ENCODE results near the gene FGF10.

The FGF10 gene

DNA sequence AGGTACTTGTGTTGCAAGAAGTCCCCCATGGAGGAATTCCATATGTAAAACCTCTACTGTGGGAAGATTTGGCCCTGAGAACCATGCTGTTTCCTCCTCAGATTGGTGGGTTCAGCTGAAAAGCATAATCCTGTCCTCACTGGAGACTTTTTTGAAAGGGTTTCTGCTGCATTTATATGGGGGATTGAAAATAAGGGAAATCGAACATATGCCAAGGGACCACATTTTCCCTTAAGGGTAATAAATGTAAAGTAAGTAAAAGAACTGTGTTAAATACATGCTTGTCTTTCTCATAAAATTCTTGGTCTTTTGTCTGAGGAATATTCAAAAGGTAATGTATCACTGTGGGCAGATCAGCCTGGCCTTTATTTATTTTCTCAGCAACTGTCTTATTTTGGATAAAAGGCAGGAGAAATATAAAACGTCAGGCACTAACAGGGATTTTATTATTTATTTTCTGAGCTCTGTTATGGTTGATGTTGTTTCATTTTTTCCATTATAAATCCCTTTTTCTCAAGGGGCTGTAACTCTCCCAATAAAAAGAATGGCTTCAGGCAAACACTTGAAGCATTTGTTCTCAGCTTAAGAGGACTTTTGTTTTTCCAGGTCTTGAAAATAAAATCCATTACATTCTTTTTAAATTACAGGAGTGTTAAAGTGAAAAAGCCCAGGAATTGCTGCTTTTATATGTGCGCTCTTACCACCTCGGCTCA lies 131.4 kb downstream of the FGF10 start:
- Histone ChIP-seq H3K4me1 (ENCODE audit: control insufficient read depth, insufficient read depth, low read length) (no peaks in the 10 kb centered on the region), H3K9ac (ENCODE audit: low read length) (no peak overlapping the region), H3K36me3 (ENCODE audit: control insufficient read depth, insufficient read depth, low read length, severe bottlenecking) (no peaks in the 10 kb centered on the region), H3K4me3 (ENCODE audit: low read length) (no peak overlapping the region), H3K9me3 (ENCODE audit: control insufficient read depth, low read length) (no peaks in the 10 kb centered on the region), H3K27me3 (replicated peaks; ENCODE audit: control insufficient read depth, insufficient read depth, low read length) (no peaks in the 10 kb centered on the region)
- no peak for DNase-seq (ENCODE audit: low read depth)

DNA sequence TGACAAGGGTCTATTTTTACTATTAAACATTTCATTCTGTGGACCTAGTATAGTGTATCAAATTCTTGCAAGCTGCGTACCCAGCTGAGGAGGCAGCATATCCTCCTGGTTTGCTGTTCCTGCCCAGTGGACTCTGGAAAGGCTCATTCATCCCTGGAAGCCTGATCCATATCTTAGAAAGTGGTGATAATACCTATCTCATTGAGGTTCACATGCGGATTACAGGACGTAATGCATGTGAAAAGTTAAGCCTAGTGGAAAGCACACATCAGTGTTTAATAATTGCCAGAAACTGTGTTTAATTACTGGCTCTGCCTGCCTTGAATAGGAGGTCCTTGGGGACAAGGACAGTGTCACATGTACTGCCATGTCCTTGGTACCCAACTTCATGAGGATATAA lies 132.0 kb downstream of the FGF10 start:
- Histone ChIP-seq H3K36me3 (ENCODE audit: control insufficient read depth, insufficient read depth, low read length, severe bottlenecking) (no peaks in the 10 kb centered on the region), H3K4me1 (ENCODE audit: control insufficient read depth, insufficient read depth, low read length) (no peaks in the 10 kb centered on the region), H3K4me3 (ENCODE audit: low read length) (no peak overlapping the region), H3K9ac (ENCODE audit: low read length) (no peak overlapping the region), H3K27me3 (replicated peaks; ENCODE audit: control insufficient read depth, insufficient read depth, low read length) (no peaks in the 10 kb centered on the region), H3K9me3 (ENCODE audit: control insufficient read depth, low read length) (no peaks in the 10 kb centered on the region)
- DNase-seq (ENCODE audit: low read depth), result no peak

Measured in adipocyte (in vitro differentiated cells).